ENCODE data around the gene SOD3. TPM values are rescaled to one million over a fixed set of nuclear protein-coding genes. Genes with fewer than 3 reads are reported as not detected.

The SOD3 gene
- total RNA-seq, 1 experiment from 2014 or later, result 4.1 TPM

- Mint-ChIP-seq H3K27me3 (ENCODE audit: low read depth) (no peaks in the 10 kb centered on the region), H3K36me3 (no peaks in the 10 kb centered on the region), H3K4me3 (no peak overlapping the region), H3K4me1 (peaks cover 20% of the 10 kb centered on the region), H3K27ac (no peak overlapping the region), H3K9me3 (peaks cover 14% of the 10 kb centered on the region)
- no peak for ATAC-seq
- TF ChIP-seq ZNF317 (CRISPR knock-in tag; IDR thresholded peaks at IDR 0.05; ENCODE audit: borderline replicate concordance, low read depth) (no peak), ZNF423 (CRISPR knock-in tag; IDR thresholded peaks at IDR 0.05) (no peak), ATF3 (CRISPR knock-in tag; conservative IDR thresholded peaks at IDR 0.05) (no peak), ZNF396 (CRISPR knock-in tag; IDR thresholded peaks at IDR 0.05; ENCODE audit: borderline replicate concordance) (no peak), RORB (CRISPR knock-in tag; IDR thresholded peaks at IDR 0.05) (no peak), ZNF425 (CRISPR knock-in tag; conservative IDR thresholded peaks at IDR 0.05) (no peak), CREM (CRISPR knock-in tag; IDR thresholded peaks at IDR 0.05) (no peak), TP53 (CRISPR knock-in tag; IDR thresholded peaks at IDR 0.05) (no peak), GTF2I (CRISPR knock-in tag; conservative IDR thresholded peaks at IDR 0.05) (no peak), FOXJ3 (CRISPR knock-in tag; IDR thresholded peaks at IDR 0.05; ENCODE audit: borderline replicate concordance) (no peak), NR1H2 (CRISPR knock-in tag; IDR thresholded peaks at IDR 0.05) (no peak), SMAD4 (CRISPR knock-in tag; IDR thresholded peaks at IDR 0.05) (no peak)
- CTCF ChIA-PET, result interaction anchor here (1.0 kb wide), 1 partner anchor 34 kb away, joined by 5 read pairs; no protein-coding TSS in a partner anchor
- POLR2A ChIA-PET, result no interaction called here
- DNase-seq (ENCODE audit: low spot score), result no peak
Observed at GRCh38 chr4:24770032-24770584, 25.3 kb upstream of the SOD3 start.

GRCh38 chr4:24770667-24771066 is 24.7 kb upstream of the SOD3 start:
- TF ChIP-seq GABPB1 (CRISPR knock-in tag; IDR thresholded peaks at IDR 0.05), result no peak
- TF ChIP-seq JUN (CRISPR knock-in tag; IDR thresholded peaks at IDR 0.05), result no peak
- TF ChIP-seq FOXP1 (CRISPR knock-in tag; IDR thresholded peaks at IDR 0.05; ENCODE audit: borderline replicate concordance), result no peak
- ATAC-seq (no peak), DNase-seq (ENCODE audit: low spot score) (no peak)
- Mint-ChIP-seq H3K9me3 (peaks cover 14% of the 10 kb centered on the region), H3K4me3 (no peak overlapping the region), H3K36me3 (no peaks in the 10 kb centered on the region), H3K4me1 (peaks cover 16% of the 10 kb centered on the region), H3K27ac (no peak overlapping the region), H3K27me3 (ENCODE audit: low read depth) (no peaks in the 10 kb centered on the region)
- CTCF ChIA-PET, result interaction anchor here (1.0 kb wide), 1 partner anchor 35 kb away, joined by 5 read pairs; no protein-coding TSS in a partner anchor
- POLR2A ChIA-PET, result no interaction called here

GRCh38 chr4:24771241-24771640 is 24.1 kb upstream of the SOD3 start:
- no peak overlapping the region for H3K27ac Mint-ChIP-seq
- TF ChIP-seq GABPB1 (CRISPR knock-in tag; IDR thresholded peaks at IDR 0.05), result no peak
- no peak for TF ChIP-seq FOXP4 (CRISPR knock-in tag; IDR thresholded peaks at IDR 0.05)
- TF ChIP-seq FOXP1 (CRISPR knock-in tag; IDR thresholded peaks at IDR 0.05; ENCODE audit: borderline replicate concordance), result no peak
- TF ChIP-seq JAZF1 (CRISPR knock-in tag; IDR thresholded peaks at IDR 0.05), result no peak
- TF ChIP-seq NR3C1 (CRISPR knock-in tag; conservative IDR thresholded peaks at IDR 0.05; ENCODE audit: low read depth), result no peak
- TF ChIP-seq ZNF219 (CRISPR knock-in tag; IDR thresholded peaks at IDR 0.05; ENCODE audit: borderline replicate concordance), result no peak
- TF ChIP-seq ZNF396 (CRISPR knock-in tag; IDR thresholded peaks at IDR 0.05; ENCODE audit: borderline replicate concordance), result no peak
- TF ChIP-seq ZNF671 (CRISPR knock-in tag; IDR thresholded peaks at IDR 0.05), result no peak
- no peak for TF ChIP-seq SMAD3 (CRISPR knock-in tag; IDR thresholded peaks at IDR 0.05; ENCODE audit: borderline replicate concordance)
- no peak for TF ChIP-seq IRF2 (CRISPR knock-in tag; IDR thresholded peaks at IDR 0.05; ENCODE audit: borderline replicate concordance, low read depth)
- no peaks in the 10 kb centered on the region for H3K36me3 Mint-ChIP-seq
- no peak overlapping the region for H3K4me3 Mint-ChIP-seq
- POLR2A ChIA-PET, result no interaction called here
- peaks cover 14% of the 10 kb centered on the region for H3K9me3 Mint-ChIP-seq
- ATAC-seq (no peak), DNase-seq (ENCODE audit: low spot score) (no peak)
- H3K27me3 Mint-ChIP-seq (ENCODE audit: low read depth), result no peaks in the 10 kb centered on the region; the same call in 1 of the 2 replicates
- H3K4me1 Mint-ChIP-seq, result peaks cover 16% of the 10 kb centered on the region
- CTCF ChIA-PET, result no interaction called here
